Prostate gland (tissue), 2 donors: ENCODE results near the gene KLF9. TPM values are rescaled to one million over a fixed set of nuclear protein-coding genes. Genes with fewer than 3 reads are reported as not detected.

ENCODE experiments used
- DNase-seq: peaks from one replicate; pipeline ENCODE4 v3.0.0-alpha.2; 2019; ENCODE audit warnings: low spot score
- H3K27ac ChIP-seq, 2 donors: fragments of 200-600 bp; sonication (generic); 2 replicates each; pipeline ENCODE4 v1.5.1; 2017 to 2019
- H3K27me3 ChIP-seq: fragments of 200-600 bp; sonication (generic); replicated peaks from 2 replicates; pipeline ENCODE4 v1.5.1; 2019; ENCODE audit not compliant: insufficient read depth
- H3K36me3 ChIP-seq, 2 donors: fragments of 200-600 bp; sonication (generic); 1 replicate in 1 of 2; 2 replicates in 1 of 2; pipeline versions ENCODE4 v1.5.1 to v1.8.1; 2017 to 2019
- H3K4me1 ChIP-seq: fragments of 200-600 bp; sonication (generic); replicated peaks from 2 replicates; pipeline ENCODE4 v1.5.1; 2019
- H3K4me3 ChIP-seq, 2 donors: fragments of 200-600 bp; sonication (generic); 2 replicates each; pipeline ENCODE4 v1.5.1; 2017 to 2019
- H3K9me3 ChIP-seq: fragments of 200-600 bp; sonication (generic); 2 replicates; pipeline ENCODE4 v1.5.1; 2017
- CTCF ChIP-seq, 4 experiments: fragments of 200-600 bp in 2 of 4; fragments of 450-650 bp in 2 of 4; sonication (generic) in 2 of 4; IDR thresholded peaks; 1 replicate in 3 of 4; 2 replicates in 1 of 4; pipeline ENCODE4 v1.5.1; 2016 to 2019; ENCODE audit warnings: antibody characterized with exemption in 4 of 4, mild to moderate bottlenecking in 2 of 4, moderate library complexity in 2 of 4
- POLR2A ChIP-seq: fragments of 450-650 bp; IDR thresholded peaks from one replicate; pipeline ENCODE4 v1.6.1; 2016; ENCODE audit warnings: antibody characterized with exemption, mild to moderate bottlenecking
- POLR2AphosphoS5 ChIP-seq: sonication (generic); formaldehyde crosslinking; IDR thresholded peaks from one replicate; pipeline ENCODE4 v1.6.1; 2017; ENCODE audit warnings: antibody characterized with exemption
- WGBS: methylation state at CpG from one replicate; pipeline ENCODE4 v1.1.5; 2018; 5-methylcytosine and 5-hydroxymethylcytosine counted together
- intact Hi-C: fragments of 100-400 bp; cut with DNase I; formaldehyde crosslinking; loops from one replicate; pipeline ENCODE4 v1.14.2; 2022
- total RNA-seq, 2 donors: library from RNA; depleted of rRNA; stranded (reverse); fragments of >200 nt; gene quantifications; one replicate each; pipeline ENCODE4 v1.1.0, GENCODE V29; 2016

Gene KLF9
- total RNA-seq, 2 donors from 2014 or later: 82.9 to 129 TPM

GRCh38 chr9:70455993-70456704 lies 41.7 kb upstream of the KLF9 start:
- H3K9me3 ChIP-seq: no peaks in the 10 kb centered on the region
- TF ChIP-seq POLR2A (no peak), CTCF (IDR thresholded peaks at IDR 0.05) (no peak), POLR2AphosphoS5 (no peak)
- H3K36me3 ChIP-seq: no peaks in the 10 kb centered on the region
- H3K27ac ChIP-seq: peak overlapping the region; percentile 39 to 54
- intact Hi-C loops: no loop called here
- WGBS: 38% methylated on average over 7 of the region's 7 CpGs
- no peaks in the 10 kb centered on the region for H3K27me3 ChIP-seq
- no peaks in the 10 kb centered on the region for H3K4me1 ChIP-seq
- H3K4me3 ChIP-seq: no peak overlapping the region
- no peak for DNase-seq

- intact Hi-C loops: no loop called here
- Histone ChIP-seq H3K4me3 (no peak overlapping the region), H3K27ac (no peak overlapping the region), H3K27me3 (no peaks in the 10 kb centered on the region), H3K9me3 (no peaks in the 10 kb centered on the region), H3K4me1 (no peaks in the 10 kb centered on the region), H3K36me3 (no peaks in the 10 kb centered on the region)
- 97% methylated on average over 3 of the region's 3 CpGs for WGBS
- TF ChIP-seq CTCF (IDR thresholded peaks at IDR 0.05) (no peak), POLR2AphosphoS5 (no peak), POLR2A (no peak)
- no peak for DNase-seq
Measured at GRCh38 chr9:70452365-70452764, 37.9 kb upstream of the KLF9 start.

GRCh38 chr9:70451765-70452164 lies 37.3 kb upstream of the KLF9 start:
- Histone ChIP-seq H3K4me3 (no peak overlapping the region), H3K9me3 (no peaks in the 10 kb centered on the region), H3K27me3 (no peaks in the 10 kb centered on the region), H3K36me3 (no peaks in the 10 kb centered on the region), H3K27ac (no peak overlapping the region), H3K4me1 (no peaks in the 10 kb centered on the region)
- 90% methylated on average over 5 of the region's 5 CpGs for WGBS
- intact Hi-C loops: no loop called here
- TF ChIP-seq CTCF (IDR thresholded peaks at IDR 0.05): no peak
- TF ChIP-seq POLR2AphosphoS5: no peak
- TF ChIP-seq POLR2A: no peak
- DNase-seq: no peak

GRCh38 chr9:70450738-70451137 lies 36.3 kb upstream of the KLF9 start:
- no peaks in the 10 kb centered on the region for H3K4me1 ChIP-seq
- TF ChIP-seq CTCF (IDR thresholded peaks at IDR 0.05): no peak
- TF ChIP-seq POLR2A: no peak
- TF ChIP-seq POLR2AphosphoS5: no peak
- 87% methylated on average over 5 of the region's 5 CpGs for WGBS
- H3K4me3 ChIP-seq: no peak overlapping the region
- intact Hi-C loops: no loop called here
- no peaks in the 10 kb centered on the region for H3K27me3 ChIP-seq
- H3K27ac ChIP-seq: no peak overlapping the region
- H3K9me3 ChIP-seq: no peaks in the 10 kb centered on the region
- H3K36me3 ChIP-seq: no peaks in the 10 kb centered on the region
- DNase-seq: no peak

GRCh38 chr9:70449461-70449860 lies 35.0 kb upstream of the KLF9 start:
- H3K4me1 ChIP-seq: no peaks in the 10 kb centered on the region
- H3K27ac ChIP-seq: no peak overlapping the region
- WGBS: 76% methylated on average over 2 of the region's 2 CpGs
- no peaks in the 10 kb centered on the region for H3K27me3 ChIP-seq
- H3K36me3 ChIP-seq: no peaks in the 10 kb centered on the region
- no peak overlapping the region for H3K4me3 ChIP-seq
- TF ChIP-seq CTCF (IDR thresholded peaks at IDR 0.05): no peak
- TF ChIP-seq POLR2A: no peak
- no peak for TF ChIP-seq POLR2AphosphoS5
- no peaks in the 10 kb centered on the region for H3K9me3 ChIP-seq
- no peak for DNase-seq
- intact Hi-C loops: no loop called here
